Measurements from ENCODE around the gene NARF. TPM values are rescaled to one million over a fixed set of nuclear protein-coding genes. Genes with fewer than 3 reads are reported as not detected.

The NARF gene
- total RNA-seq, 1 experiment from 2014 or later: 96.7 TPM

DNA sequence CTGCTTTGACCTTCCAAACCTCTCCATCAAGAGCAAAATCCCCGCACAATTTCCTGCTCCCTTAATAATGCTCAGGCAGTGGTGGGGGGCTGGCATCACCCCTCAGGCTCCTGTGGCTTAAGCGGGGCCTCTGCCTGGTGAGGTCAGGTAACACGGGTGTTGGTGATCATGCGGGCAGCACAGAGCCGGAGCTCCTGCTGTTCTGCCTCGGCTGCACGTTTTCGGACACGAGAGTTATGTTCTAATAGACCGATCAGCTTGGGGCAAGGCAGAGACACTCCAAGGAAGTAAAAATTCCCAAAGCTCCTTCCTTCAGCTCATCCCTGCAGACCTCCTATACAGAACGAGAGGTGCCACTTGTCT is 6.0 kb downstream of the NARF start (continued):
- TF ChIP-seq, protein P1, sequence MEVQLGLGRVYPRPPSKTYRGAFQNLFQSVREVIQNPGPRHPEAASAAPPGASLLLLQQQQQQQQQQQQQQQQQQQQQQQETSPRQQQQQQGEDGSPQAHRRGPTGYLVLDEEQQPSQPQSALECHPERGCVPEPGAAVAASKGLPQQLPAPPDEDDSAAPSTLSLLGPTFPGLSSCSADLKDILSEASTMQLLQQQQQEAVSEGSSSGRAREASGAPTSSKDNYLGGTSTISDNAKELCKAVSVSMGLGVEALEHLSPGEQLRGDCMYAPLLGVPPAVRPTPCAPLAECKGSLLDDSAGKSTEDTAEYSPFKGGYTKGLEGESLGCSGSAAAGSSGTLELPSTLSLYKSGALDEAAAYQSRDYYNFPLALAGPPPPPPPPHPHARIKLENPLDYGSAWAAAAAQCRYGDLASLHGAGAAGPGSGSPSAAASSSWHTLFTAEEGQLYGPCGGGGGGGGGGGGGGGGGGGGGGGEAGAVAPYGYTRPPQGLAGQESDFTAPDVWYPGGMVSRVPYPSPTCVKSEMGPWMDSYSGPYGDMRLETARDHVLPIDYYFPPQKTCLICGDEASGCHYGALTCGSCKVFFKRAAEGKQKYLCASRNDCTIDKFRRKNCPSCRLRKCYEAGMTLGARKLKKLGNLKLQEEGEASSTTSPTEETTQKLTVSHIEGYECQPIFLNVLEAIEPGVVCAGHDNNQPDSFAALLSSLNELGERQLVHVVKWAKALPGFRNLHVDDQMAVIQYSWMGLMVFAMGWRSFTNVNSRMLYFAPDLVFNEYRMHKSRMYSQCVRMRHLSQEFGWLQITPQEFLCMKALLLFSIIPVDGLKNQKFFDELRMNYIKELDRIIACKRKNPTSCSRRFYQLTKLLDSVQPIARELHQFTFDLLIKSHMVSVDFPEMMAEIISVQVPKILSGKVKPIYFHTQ (CRISPR knock-in tag; IDR thresholded peaks at IDR 0.05): no peak
- TF ChIP-seq RORB (CRISPR knock-in tag; IDR thresholded peaks at IDR 0.05) (no peak), OVOL2 (CRISPR knock-in tag; IDR thresholded peaks at IDR 0.05; ENCODE audit: borderline replicate concordance) (no peak), MXD4 (CRISPR knock-in tag; IDR thresholded peaks at IDR 0.05; ENCODE audit: borderline replicate concordance) (no peak), MYBL2 (CRISPR knock-in tag; IDR thresholded peaks at IDR 0.05) (no peak), FOXJ3 (CRISPR knock-in tag; IDR thresholded peaks at IDR 0.05; ENCODE audit: borderline replicate concordance) (no peak), ZNF219 (CRISPR knock-in tag; IDR thresholded peaks at IDR 0.05; ENCODE audit: borderline replicate concordance) (no peak), SP1 (CRISPR knock-in tag; conservative IDR thresholded peaks at IDR 0.05) (no peak), TCF7 (CRISPR knock-in tag; IDR thresholded peaks at IDR 0.05; ENCODE audit: low read depth) (no peak)
- TF ChIP-seq, protein P2, sequence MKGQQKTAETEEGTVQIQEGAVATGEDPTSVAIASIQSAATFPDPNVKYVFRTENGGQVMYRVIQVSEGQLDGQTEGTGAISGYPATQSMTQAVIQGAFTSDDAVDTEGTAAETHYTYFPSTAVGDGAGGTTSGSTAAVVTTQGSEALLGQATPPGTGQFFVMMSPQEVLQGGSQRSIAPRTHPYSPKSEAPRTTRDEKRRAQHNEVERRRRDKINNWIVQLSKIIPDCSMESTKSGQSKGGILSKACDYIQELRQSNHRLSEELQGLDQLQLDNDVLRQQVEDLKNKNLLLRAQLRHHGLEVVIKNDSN (CRISPR knock-in tag; IDR thresholded peaks at IDR 0.05): no peak

DNA sequence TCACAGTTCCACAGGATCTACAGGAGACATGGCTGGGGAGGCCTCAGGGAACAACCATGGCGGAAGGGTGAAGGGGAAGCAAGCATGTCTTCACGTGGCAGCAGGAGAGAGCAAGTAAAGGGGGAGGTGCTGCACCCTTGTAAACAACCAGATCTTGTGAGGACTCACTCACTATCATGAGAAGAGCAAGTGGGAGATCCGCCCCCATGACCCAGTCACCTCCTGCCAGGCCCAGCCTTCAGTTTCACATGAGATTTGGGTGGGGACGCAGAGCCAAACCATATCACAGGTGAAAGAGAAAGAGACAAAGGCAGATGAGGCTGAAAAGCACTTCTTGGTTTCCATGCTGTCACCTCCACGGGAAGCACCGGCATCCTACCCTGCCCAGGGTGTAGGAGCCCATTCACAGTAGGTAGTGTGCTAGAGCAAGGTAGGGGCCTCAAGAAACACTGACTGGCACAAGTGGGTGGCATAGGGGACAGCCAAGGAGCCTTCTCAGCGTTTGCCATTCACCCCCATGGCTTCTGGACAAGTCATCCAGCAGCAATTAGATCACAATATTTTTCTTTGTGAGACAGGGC is 6.6 kb downstream of the NARF start:
- DNase-seq (ENCODE audit: low spot score) (no peak), ATAC-seq (no peak)
- CTCF ChIA-PET: no interaction called here
- H3K9me3 Mint-ChIP-seq: peaks cover 2% of the 10 kb centered on the region
- TF ChIP-seq, protein P3, sequence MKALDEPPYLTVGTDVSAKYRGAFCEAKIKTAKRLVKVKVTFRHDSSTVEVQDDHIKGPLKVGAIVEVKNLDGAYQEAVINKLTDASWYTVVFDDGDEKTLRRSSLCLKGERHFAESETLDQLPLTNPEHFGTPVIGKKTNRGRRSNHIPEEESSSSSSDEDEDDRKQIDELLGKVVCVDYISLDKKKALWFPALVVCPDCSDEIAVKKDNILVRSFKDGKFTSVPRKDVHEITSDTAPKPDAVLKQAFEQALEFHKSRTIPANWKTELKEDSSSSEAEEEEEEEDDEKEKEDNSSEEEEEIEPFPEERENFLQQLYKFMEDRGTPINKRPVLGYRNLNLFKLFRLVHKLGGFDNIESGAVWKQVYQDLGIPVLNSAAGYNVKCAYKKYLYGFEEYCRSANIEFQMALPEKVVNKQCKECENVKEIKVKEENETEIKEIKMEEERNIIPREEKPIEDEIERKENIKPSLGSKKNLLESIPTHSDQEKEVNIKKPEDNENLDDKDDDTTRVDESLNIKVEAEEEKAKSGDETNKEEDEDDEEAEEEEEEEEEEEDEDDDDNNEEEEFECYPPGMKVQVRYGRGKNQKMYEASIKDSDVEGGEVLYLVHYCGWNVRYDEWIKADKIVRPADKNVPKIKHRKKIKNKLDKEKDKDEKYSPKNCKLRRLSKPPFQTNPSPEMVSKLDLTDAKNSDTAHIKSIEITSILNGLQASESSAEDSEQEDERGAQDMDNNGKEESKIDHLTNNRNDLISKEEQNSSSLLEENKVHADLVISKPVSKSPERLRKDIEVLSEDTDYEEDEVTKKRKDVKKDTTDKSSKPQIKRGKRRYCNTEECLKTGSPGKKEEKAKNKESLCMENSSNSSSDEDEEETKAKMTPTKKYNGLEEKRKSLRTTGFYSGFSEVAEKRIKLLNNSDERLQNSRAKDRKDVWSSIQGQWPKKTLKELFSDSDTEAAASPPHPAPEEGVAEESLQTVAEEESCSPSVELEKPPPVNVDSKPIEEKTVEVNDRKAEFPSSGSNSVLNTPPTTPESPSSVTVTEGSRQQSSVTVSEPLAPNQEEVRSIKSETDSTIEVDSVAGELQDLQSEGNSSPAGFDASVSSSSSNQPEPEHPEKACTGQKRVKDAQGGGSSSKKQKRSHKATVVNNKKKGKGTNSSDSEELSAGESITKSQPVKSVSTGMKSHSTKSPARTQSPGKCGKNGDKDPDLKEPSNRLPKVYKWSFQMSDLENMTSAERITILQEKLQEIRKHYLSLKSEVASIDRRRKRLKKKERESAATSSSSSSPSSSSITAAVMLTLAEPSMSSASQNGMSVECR (CRISPR knock-in tag; IDR thresholded peaks at IDR 0.05; ENCODE audit: borderline replicate concordance): no peak
- TF ChIP-seq FOXJ3 (CRISPR knock-in tag; IDR thresholded peaks at IDR 0.05; ENCODE audit: borderline replicate concordance): no peak
- no peak for TF ChIP-seq FOXP1 (CRISPR knock-in tag; IDR thresholded peaks at IDR 0.05; ENCODE audit: borderline replicate concordance)
- TF ChIP-seq RELA (CRISPR knock-in tag; IDR thresholded peaks at IDR 0.05; ENCODE audit: borderline replicate concordance): no peak
- TF ChIP-seq, protein P4, sequence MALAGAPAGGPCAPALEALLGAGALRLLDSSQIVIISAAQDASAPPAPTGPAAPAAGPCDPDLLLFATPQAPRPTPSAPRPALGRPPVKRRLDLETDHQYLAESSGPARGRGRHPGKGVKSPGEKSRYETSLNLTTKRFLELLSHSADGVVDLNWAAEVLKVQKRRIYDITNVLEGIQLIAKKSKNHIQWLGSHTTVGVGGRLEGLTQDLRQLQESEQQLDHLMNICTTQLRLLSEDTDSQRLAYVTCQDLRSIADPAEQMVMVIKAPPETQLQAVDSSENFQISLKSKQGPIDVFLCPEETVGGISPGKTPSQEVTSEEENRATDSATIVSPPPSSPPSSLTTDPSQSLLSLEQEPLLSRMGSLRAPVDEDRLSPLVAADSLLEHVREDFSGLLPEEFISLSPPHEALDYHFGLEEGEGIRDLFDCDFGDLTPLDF (CRISPR knock-in tag; IDR thresholded peaks at IDR 0.05): no peak
- TF ChIP-seq, protein P5, sequence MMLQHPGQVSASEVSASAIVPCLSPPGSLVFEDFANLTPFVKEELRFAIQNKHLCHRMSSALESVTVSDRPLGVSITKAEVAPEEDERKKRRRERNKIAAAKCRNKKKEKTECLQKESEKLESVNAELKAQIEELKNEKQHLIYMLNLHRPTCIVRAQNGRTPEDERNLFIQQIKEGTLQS (CRISPR knock-in tag; conservative IDR thresholded peaks at IDR 0.05): no peak
- TF ChIP-seq, protein P6, sequence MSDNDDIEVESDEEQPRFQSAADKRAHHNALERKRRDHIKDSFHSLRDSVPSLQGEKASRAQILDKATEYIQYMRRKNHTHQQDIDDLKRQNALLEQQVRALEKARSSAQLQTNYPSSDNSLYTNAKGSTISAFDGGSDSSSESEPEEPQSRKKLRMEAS (CRISPR knock-in tag; IDR thresholded peaks at IDR 0.05): no peak
- TF ChIP-seq, protein P7, sequence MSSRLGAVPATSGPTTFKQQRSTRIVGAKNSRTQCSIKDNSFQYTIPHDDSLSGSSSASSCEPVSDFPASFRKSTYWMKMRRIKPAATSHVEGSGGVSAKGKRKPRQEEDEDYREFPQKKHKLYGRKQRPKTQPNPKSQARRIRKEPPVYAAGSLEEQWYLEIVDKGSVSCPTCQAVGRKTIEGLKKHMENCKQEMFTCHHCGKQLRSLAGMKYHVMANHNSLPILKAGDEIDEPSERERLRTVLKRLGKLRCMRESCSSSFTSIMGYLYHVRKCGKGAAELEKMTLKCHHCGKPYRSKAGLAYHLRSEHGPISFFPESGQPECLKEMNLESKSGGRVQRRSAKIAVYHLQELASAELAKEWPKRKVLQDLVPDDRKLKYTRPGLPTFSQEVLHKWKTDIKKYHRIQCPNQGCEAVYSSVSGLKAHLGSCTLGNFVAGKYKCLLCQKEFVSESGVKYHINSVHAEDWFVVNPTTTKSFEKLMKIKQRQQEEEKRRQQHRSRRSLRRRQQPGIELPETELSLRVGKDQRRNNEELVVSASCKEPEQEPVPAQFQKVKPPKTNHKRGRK (CRISPR knock-in tag; IDR thresholded peaks at IDR 0.05; ENCODE audit: borderline replicate concordance): no peak
- no peak for TF ChIP-seq NFATC4 (CRISPR knock-in tag; IDR thresholded peaks at IDR 0.05)
- no peak for TF ChIP-seq TEAD4 (CRISPR knock-in tag; IDR thresholded peaks at IDR 0.05)
- TF ChIP-seq MYBL2 (CRISPR knock-in tag; IDR thresholded peaks at IDR 0.05): no peak
- TF ChIP-seq, protein P8, sequence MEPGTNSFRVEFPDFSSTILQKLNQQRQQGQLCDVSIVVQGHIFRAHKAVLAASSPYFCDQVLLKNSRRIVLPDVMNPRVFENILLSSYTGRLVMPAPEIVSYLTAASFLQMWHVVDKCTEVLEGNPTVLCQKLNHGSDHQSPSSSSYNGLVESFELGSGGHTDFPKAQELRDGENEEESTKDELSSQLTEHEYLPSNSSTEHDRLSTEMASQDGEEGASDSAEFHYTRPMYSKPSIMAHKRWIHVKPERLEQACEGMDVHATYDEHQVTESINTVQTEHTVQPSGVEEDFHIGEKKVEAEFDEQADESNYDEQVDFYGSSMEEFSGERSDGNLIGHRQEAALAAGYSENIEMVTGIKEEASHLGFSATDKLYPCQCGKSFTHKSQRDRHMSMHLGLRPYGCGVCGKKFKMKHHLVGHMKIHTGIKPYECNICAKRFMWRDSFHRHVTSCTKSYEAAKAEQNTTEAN (CRISPR knock-in tag; IDR thresholded peaks at IDR 0.05): no peak
- TF ChIP-seq, protein P9, sequence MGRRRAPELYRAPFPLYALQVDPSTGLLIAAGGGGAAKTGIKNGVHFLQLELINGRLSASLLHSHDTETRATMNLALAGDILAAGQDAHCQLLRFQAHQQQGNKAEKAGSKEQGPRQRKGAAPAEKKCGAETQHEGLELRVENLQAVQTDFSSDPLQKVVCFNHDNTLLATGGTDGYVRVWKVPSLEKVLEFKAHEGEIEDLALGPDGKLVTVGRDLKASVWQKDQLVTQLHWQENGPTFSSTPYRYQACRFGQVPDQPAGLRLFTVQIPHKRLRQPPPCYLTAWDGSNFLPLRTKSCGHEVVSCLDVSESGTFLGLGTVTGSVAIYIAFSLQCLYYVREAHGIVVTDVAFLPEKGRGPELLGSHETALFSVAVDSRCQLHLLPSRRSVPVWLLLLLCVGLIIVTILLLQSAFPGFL (CRISPR knock-in tag; IDR thresholded peaks at IDR 0.05; ENCODE audit: borderline replicate concordance): no peak
- H3K36me3 Mint-ChIP-seq: peaks cover 65% of the 10 kb centered on the region
- no peak overlapping the region for H3K27ac Mint-ChIP-seq
- H3K4me1 Mint-ChIP-seq: no peaks in the 10 kb centered on the region
- no peaks in the 10 kb centered on the region for H3K27me3 Mint-ChIP-seq (ENCODE audit: low read depth)
- H3K4me3 Mint-ChIP-seq: no peak overlapping the region
- POLR2A ChIA-PET: no interaction called here

All from WTC11 (cell line).